ENCODE measurements around the gene CLEC10A.
"Not testable (repeated sequence)": the region's sequence is repeated elsewhere in the genome, so short reads cannot be mapped to it uniquely, and the experiment has no call there.

CLEC10A gene

GRCh38 chr17:7108560-7108925 lies 28.5 kb upstream of the CLEC10A start:
- DNase-seq, result no peak

GRCh38 chr17:7107795-7108559 lies 27.9 kb upstream of the CLEC10A start:
- no peak for DNase-seq

- no peak for DNase-seq
Observed at GRCh38 chr17:7107012-7107754, 27.1 kb upstream of the CLEC10A start.

GRCh38 chr17:7102421-7102820 lies 22.4 kb upstream of the CLEC10A start:
- no peak for DNase-seq

- DNase-seq, result no peak
Observed at GRCh38 chr17:7101531-7101930, 21.5 kb upstream of the CLEC10A start.

- not testable (repeated sequence) for DNase-seq
Observed at GRCh38 chr17:7100641-7101379, 20.8 kb upstream of the CLEC10A start.

- DNase-seq, result no peak
Observed at GRCh38 chr17:7098802-7099459, 18.9 kb upstream of the CLEC10A start.

- DNase-seq, result no peak
Observed at GRCh38 chr17:7097940-7098339, 17.9 kb upstream of the CLEC10A start.

- DNase-seq, result no peak
Observed at GRCh38 chr17:7095625-7096024, 15.6 kb upstream of the CLEC10A start.

GRCh38 chr17:7094652-7095019 lies 14.6 kb upstream of the CLEC10A start:
- DNase-seq, result no peak

GRCh38 chr17:7091311-7092005 lies 11.4 kb upstream of the CLEC10A start:
- not testable (repeated sequence) for DNase-seq

GRCh38 chr17:7089570-7089969 lies 9.5 kb upstream of the CLEC10A start:
- DNase-seq, result not testable (repeated sequence)

GRCh38 chr17:7088442-7088841 lies 8.4 kb upstream of the CLEC10A start:
- DNase-seq, result not testable (repeated sequence)

GRCh38 chr17:7084088-7084487 lies 4.0 kb upstream of the CLEC10A start:
- no peak for DNase-seq

- no peak for DNase-seq
Observed at GRCh38 chr17:7083592-7083991, 3.5 kb upstream of the CLEC10A start.

- no peak for DNase-seq
Observed at GRCh38 chr17:7081341-7082062, 1.5 kb upstream of the CLEC10A start.

GRCh38 chr17:7080456-7081041 lies 498 bp upstream of the CLEC10A start:
- DNase-seq, result no peak

GRCh38 chr17:7078711-7079110 lies 1.3 kb downstream of the CLEC10A start:
- DNase-seq, result no peak

- no peak for DNase-seq
Observed at GRCh38 chr17:7077911-7078546, 2.0 kb downstream of the CLEC10A start.

- no peak for DNase-seq
Observed at GRCh38 chr17:7074931-7075330, 5.1 kb downstream of the CLEC10A start.

- no peak for DNase-seq
Observed at GRCh38 chr17:7072406-7072805, 7.6 kb downstream of the CLEC10A start.

Data from DMS 273 treated with DMSO at 0.1 percent for 48 hours (cell line).